Fibroblast of peridontal ligament (primary cell): ENCODE data around the gene BACE1.
"Not testable (repeated sequence)": the region's sequence is repeated elsewhere in the genome, so short reads cannot be mapped to it uniquely, and the experiment has no call there.

Experiments used
- DNase-seq: peaks from one replicate; pipeline ENCODE4 v3.0.0-alpha.2; 2010; ENCODE audit errors: extremely low read depth

Gene BACE1

DNA sequence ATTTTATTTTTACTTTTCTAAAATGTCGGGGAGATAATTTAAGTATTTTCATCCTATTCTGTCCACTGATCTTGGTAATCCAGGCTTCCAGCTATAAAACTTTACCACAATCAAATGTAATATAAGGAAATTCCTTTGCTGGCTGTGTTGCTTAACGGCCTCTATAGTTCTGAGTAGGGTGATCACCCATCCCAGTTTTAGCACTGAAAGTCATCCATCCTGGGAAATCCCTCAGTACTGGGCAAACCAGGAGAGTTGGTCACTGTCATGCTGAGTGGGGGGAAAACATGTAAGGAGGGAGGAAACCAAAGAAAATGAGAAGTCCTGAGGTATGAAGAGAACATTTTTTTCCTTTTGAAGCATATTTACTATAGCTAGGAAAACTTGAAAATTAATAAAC, 37.7 kb downstream of the BACE1 start:
- DNase-seq: no peak

DNA sequence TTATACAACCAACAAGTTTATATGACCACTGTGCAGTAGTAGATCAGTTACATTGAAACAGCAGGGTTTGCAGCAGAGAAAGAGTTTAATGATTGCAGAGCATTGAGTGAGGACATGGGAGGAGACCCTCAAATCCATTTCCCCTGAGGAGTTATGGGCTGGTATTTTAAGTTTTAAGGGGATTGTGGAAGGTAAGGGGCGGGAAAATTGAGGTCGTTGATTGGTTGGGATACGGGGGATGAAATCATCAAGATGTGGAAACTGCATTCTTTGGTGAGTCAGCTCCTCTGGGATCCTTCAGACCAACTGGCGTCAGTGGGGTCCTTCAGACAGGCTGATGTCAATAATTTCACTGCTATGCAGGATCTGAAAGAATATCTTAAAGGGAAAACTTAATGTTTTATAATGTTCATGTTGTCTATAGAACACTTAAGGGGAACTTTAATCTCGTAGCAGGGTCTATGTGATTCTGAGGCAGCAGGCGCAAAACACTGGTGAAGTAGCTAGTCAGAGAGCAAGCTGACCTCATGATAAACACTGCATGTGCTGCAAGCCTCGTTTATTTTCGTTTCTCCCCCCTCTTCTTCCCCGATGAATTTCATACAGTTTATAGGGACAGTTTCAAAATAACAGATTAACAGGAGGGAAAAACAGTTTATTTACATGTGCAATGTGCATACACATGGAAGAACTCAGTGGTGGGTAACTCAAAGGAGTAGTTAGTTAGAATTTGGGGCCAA, 42.3 kb downstream of the BACE1 start:
- DNase-seq: peak; percentile 94

GRCh38 chr11:117272175-117272574, 43.9 kb downstream of the BACE1 start:
- not testable (repeated sequence) for DNase-seq

DNA sequence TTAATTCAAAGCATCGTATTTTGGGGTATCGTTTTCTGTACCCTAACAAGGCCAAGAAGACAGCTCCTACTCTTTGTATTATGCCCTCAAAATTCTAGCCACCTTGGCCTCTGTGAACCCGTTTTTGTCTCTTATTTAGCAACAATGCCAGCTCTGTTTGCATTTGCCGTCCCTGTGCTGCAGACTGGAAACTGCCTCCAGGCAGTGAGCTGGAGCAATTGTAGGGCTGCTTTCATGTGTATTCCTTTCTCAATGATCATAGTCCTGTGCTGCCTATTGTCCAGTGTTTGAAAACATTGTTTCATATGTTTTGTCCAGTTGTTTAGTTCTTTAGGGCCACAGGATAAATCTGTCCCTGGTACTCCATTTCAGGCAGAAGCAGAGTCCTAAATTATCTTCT, 44.8 kb downstream of the BACE1 start:
- DNase-seq: no peak

- DNase-seq: no peak
These were observed 46.2 kb downstream of the BACE1 start for GRCh38 chr11:117269856-117270255.

GRCh38 chr11:117265745-117266144, 50.3 kb downstream of the BACE1 start:
- no peak for DNase-seq

- not testable (repeated sequence) for DNase-seq
These were observed 51.3 kb downstream of the BACE1 start for GRCh38 chr11:117264624-117265323.

GRCh38 chr11:117259417-117259816, 56.6 kb downstream of the BACE1 start:
- DNase-seq: peak; percentile 54

GRCh38 chr11:117258576-117258975, 57.5 kb downstream of the BACE1 start:
- DNase-seq: no peak

DNA sequence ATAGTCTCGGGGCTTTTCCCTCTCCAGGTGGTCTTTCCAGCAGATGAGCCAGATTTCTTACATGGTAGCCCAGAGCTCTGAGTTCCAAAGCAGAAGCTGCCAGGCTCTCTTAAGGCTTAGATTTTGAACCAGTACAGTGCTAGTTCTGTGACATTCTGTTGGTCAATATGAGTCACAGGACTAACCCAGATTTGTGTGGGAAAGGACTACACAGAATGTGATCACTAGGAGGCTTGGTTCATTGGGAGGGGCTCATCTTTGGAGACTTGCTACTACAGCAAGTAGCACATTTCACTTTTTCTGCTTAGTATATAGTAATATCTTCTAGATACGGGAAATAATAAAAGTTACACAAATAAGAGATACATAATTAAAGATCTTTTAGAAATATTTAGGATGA, 59.5 kb downstream of the BACE1 start:
- DNase-seq: peak; percentile 52

DNA sequence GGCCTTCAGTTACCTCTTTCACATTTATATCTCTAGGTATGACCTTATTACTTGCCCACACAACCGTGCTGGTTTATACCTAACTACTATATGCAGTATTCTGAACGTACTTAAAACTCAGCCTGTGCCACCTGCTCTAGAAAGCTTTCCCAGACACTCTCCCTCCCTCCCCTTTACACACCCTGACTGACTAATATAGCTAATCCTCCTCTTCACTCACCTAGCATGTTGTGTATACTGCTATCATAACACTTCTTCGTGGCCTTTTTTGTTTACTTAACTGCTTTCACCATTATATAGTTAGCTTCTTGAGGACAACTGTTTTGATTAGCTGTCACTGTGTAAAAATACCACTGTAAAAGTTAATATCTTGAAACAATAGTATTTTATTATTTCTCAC, 60.1 kb downstream of the BACE1 start:
- no peak for DNase-seq

- no peak for DNase-seq
These were observed 64.5 kb downstream of the BACE1 start for GRCh38 chr11:117251506-117251905.

- no peak for DNase-seq
These were observed 66.5 kb downstream of the BACE1 start for GRCh38 chr11:117249571-117249970.

DNA sequence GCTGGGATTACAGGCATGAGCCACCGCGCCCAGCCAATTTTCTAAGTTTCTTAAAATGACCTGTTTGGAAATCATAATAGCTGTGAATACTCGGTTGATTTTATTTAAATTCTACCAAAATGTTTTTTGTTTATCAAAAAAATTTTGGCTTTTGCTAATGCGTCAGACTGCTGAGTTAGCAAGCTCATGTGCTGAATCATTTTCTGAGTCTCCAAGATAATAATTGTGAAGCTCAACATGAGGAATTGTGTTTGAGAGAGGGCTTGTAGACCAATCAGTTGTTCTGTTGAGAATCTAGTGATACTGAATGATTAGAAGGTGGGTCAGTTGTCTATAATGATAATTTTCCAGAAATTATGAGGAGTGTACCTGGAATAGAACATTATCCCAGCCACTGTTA, 67.7 kb downstream of the BACE1 start:
- no peak for DNase-seq

GRCh38 chr11:117239295-117239694, 76.8 kb downstream of the BACE1 start:
- peak; percentile 87 for DNase-seq

- no peak for DNase-seq
These were observed 77.8 kb downstream of the BACE1 start for GRCh38 chr11:117238221-117238620.
